Stimulated activated CD8-positive, alpha-beta memory T cell treated with anti-CD3 and anti-CD28 coated beads, Interleukin-15, amount 100 ng/mL, for 48 hours (primary cell): ENCODE results near the gene ITGB7.

Experiments
- DNase-seq, 2 donors: peaks; one replicate each; pipeline ENCODE4 v3.0.0-alpha.2; 2020; ENCODE audit warnings: low read depth in 2 of 2

Gene ITGB7

DNA sequence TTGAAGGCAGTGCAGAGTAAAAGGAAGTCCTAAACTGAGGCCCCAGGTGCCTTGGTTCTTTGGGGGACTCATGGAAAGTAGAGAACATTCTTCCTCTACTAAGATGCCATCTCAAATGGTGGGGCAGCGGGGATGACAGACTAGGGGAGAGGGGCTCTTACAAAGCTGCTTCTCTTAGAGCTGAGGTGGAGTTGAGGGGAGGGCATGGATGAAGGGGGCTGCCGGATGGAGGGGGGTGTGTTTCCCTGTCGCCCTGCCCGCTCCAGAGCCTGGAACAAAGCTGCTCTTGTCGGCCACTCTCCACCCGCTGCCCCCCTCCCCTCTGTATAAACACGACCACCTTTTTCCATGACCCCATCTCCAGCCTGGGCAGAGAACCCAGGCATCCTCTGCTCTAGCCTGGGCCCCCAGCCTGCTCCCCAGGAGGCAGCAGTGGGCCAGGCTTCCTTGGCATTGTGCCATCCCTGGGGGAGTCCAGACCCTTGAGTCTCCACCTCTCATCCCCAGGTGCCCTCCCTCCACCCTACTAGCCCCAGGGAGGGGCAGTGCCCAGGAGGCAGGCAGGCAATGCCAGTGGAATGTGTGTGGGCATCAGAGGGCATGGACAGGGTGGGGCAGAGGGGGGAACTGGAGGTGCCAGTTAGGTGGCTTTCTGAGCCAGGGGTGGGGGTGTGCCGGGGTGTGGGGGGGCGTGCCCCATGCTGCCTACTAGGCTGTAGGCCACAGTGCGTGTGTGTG lies 23.2 kb upstream of the ITGB7 start:
- no peak for DNase-seq

DNA sequence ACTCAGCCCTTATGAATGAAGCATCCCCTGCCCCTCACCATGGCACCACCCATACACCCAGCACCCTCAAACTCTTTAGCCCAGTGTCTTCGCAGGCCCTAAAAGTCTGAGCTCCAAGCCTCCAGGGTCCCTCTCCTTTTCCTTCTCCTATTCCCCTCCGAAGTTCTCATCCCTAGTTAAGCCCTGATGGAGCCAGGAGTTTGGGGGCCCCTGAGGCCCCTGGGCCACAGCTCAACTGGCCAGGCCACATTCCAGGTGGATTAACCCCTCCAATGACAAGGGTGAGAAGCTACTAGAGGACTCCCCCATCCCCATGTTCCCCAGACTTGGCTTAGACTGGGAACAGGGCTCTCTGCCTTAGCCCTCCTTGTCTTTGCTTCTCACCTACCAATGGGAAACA lies 22.4 kb upstream of the ITGB7 start:
- no peak for DNase-seq

DNA sequence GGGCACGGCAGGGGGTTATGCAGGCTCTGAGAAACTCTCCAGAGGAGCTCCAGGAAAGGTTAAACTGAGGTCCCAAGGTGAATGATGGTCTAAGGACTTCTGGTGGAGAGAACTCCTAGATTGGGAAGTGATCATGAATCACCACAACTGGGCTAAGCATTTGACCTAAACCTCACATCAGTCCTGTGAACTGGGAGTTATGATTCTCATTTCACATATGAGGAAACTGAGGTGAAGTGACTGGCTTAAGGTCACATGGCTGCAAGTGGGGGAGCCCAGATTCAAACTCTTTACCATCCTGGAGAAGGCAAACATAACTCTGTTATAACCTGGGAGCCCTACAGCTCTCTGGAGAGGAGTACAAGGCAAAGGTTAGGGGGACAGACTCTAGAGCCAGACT lies 20.8 kb upstream of the ITGB7 start:
- DNase-seq = no peak

DNA sequence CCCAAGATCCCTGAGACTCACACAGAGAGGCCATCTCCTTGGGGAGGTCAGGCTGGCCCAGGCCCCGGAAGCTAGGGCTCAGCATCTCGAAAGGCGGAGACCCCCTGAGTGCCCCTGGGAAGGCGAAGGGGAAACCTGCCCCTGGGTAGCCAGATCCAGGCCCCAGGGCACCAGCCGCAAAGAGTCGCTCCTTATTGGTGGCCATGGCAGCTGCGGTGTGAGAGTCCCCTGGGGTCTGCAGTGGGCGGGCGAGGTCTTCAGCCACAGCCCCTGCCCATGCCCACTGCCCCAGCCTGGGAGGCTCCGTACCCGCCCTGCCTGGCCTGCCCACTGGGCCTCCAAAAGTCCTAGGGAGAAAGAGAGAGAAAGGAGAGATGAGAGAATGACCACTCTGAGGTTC lies 20.3 kb upstream of the ITGB7 start:
- no peak for DNase-seq

DNA sequence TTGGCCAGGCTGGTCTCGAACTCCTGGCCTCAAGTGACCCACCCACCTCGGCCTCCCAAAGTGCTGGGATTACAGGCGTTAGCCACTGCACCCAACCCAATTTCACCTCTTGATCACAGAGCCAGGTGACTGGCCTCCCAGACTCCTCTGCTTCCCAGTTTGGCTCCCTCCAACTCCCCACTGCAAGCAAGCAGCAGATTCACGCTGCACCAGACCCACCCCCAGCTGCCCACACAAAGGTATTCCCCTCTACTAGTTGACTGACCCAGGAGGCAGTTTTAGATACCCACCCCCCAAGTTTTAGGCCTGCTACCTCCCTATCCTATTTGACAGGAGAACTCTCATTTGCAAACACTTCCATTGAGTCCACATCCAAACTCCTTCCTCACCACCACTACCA lies 19.8 kb upstream of the ITGB7 start:
- no peak for DNase-seq

DNA sequence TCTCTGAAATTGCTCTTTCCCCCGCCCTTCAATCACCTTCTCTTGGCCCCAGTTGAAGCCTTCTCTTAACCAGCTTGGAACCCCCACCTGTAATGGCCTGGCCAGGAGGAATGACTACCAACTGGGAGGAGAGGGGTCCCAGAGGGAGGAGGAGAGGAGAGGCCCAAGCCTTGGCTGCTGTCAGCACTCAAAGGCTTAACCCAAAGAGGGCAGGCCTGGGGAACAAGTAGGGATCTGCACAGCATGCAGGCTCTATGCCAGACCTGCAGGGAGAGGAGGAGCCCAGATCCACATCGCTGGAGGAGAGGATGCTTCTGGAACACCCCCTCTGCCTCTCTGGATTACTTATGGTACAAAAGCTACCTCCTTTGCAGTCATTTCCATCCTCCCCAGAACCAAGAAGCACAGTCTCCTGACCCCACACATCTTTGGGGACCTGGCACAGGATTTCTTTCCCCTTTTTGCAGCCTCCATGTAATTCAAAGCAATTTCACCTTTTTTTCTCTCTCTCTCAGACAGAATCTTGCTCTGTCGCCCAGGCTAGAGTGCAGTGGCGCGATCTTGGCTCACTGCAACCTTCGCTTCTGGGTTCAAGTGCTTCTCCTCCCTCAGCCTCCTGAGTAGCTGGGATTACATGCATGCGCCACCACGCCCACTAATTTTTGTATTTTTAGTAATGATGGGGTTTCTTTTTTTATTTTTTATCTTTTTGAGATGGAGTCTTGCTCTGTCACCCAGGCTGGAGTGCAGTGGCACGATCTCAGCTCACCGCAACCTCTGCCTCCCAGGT lies 18.8 kb upstream of the ITGB7 start:
- no peak for DNase-seq

DNA sequence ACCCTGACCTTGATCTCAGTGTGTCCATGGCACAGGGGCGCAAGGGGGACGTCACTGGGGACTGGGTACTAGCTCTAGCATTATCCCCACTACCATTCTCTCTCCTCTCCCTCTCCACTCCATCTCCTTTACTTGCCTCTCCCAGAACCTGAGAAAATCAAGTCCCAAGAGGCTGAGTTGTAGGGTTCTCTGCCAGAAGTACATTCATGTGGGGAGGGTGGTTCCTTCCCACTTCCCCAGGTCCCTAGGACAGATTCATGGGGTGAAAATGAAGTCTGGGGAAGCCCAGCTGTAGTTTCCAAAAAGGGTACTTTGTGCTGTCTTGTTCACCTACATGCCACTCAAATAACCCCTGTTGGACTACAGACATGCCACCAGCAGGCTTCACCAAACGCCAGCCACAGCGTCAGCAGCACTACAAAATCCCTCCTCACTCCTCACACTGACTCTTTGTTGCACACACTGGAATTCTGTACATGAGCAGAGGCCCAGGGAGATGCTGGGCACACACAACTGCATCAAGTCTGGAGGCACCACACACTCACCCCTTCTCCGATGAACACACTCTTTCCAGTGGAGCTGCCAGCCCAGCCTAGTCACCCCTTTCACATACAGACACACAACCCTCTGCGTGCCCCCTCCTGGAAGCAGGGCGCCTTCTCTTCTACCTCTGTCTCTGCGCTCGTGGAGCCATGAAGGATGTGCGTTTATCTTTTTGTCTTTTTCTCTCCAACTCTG lies 18.0 kb upstream of the ITGB7 start:
- no peak for DNase-seq

DNA sequence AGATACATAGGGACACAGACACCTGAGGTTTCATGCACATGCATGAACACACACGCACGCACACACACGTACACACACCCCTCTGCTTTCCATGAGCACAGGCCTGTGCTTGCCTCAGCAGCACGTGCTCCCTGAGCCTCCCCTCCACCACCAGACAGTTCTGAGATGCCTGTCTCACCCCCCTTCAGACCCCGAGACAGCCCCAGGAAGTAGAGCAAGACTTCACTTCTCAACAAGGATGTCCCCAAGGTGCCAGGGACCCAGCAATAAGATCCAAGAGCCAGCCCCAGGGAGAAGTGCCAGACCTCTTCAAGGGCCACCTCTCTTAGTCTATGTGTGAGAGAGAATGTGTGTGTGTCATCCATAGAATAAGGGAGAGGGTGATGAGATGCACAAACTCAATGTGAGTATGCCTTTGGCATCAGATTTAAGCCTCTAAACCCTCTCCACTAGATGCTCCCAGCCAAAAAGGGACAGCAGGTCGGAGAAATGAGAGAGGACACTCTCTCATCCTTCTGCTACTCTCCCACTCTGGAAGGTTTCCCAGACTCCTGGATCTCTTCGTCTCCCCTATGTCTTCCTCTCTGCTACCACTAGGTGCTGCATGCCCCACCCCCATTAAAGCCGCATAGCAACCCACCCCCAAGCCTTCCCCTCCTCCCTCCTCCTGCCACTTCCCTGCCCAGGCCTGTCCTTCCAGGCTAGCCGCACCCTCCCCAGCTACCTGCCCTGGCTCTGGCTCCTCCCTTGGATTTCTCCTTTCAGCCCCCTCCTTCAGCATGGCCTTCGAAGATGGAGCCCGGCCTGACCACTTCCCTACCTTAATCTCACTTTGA lies 17.2 kb upstream of the ITGB7 start:
- DNase-seq = no peak

DNA sequence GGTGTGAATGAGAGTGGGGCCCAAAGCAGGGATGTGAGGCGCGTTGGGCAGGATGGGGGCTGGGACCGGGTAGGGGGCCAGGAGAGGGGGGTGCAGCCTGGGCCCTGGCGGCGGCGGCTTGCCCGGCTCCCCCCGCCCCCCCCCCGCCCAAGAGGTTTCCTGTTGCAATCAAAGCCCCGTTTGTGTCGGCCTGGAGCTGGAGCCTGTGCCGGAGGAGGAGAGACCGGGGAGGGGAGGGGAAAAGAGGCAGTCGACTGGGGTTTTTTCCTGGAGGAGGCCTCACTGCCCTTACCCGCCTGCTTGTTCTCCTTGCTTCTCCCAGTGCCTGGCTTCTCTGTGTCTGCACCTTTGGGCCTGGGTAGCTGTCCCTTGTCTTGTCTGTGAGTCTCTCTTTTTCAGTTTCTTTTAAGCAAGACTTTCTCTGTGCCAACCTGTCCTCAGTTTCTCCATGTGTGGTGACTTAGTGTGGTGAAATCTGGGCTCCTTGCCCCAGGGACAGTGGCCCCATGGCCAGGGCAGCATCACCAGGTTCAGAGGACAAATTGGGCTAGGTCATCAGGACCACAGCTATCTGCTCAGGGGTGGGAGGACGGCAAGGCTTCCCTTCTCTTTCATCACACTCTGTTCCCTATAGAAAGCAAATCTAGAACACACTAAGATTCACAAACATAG lies 16.5 kb upstream of the ITGB7 start:
- DNase-seq = no peak

DNA sequence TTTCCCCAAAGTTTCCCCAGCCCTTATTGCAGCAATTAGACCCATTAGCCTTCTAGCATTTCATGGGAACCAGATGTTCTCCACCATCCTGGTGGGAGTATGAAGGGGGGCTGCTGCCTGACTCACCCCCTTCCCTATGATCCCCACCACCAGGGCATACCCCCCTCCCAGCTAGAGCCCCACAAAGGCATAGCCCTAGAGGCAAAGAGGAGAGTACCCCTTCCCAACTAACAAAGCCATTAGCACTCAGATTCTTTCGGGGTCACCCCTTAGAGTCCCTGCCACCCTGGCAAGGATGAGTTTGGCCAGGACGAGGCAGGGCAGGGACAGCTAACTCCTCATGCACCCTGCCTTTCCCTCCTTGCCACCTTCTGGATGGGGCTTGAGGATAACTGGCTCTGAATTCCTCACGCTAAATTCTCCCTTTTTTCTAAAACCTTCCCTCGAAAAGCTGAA lies 15.8 kb upstream of the ITGB7 start:
- DNase-seq = no peak

DNA sequence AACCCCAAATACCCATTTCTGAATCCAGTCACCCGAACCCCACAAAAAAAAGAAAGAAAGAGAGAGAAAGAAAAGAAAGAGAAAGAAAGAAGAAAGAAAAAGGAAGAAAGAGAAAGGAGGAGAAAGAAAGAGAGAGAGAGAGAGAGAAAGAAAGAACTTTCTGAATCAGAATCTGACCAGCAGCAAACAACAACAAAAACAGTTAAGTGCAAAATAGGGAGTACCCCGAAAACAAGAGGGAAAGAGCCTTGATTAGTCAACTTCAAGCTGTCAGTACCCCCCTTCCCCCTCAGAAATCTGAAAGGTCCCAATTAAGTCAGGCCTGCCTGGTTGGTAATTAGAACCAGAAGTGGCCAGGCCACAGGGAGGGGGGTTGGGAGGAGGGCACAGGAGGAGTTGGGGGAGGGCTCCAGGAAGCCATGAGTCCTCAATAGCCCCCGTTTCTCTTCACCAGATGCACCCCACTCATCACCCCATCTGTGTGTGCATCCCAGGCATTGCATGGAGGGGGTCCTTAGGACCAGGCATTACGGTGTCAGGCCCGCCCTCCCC lies 15.2 kb upstream of the ITGB7 start:
- no peak for DNase-seq

DNA sequence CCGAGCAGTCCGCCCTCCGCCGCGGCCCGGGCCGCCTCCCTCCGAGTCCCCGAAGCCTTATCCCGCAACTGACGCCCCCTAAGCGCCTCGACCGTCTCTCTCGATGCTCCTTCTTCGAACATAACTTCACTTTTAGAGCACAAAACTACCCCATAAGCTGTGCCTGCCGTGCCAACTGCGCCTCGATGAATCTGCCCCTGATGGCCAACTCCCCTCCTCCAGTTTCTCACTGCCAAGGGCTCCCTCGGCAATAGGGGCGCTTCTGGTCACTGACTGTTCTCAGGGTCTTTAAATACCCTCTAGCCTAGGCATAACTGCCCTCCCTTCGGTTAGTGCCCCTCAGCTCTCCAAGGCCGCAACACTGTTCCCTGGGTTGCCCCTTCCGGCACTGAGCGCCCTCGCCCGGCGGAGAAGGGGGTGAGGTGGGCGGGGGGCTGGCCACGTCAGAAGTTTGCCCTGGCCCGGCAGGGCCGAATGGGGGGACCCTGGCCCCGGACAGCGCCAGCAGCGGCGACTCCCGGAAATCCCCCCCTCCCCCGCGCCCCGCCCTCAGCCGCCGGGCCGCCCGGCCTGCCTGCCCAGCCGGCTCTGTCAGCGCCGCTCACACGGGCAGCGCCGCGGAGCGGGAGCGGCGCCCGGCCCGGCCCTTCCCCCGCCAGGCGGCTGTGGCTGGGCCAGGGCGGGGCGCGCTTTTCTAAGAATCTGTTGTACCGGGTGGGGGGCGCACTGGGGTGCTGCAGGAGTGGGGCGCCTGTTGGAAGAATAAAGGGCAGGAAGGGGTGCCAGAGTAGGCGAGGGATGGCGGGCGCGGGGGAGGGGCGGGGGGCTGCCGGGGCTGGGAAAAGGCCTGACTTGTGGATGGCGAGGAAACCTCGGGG lies 14.4 kb upstream of the ITGB7 start:
- DNase-seq = no peak

DNA sequence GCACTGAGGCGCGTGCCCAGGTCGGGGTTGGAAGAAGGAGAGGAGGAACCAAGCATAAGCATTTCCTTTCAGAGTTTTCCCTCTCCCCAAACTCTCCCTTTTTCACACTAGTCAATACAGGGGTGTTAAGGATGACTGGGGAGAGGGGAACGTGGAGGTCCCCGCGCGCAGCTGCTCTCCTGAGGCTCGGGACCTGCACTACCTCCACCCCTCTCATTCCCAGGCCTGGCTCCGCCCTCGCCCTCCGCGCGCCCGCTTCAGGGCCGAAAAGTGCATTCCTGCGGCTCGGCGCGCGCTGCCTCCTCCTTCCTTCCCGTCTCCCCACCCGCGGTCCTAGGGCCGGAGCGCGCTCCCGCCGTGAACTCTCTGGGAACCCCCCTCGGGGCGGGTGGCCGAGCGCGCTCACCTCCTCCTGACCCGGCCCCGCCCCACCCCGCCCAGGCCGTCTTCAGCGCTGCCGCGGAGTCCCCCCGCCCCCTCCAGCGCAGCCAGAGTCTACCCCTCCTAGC lies 13.7 kb upstream of the ITGB7 start:
- DNase-seq = peak; percentile 84 to 87

DNA sequence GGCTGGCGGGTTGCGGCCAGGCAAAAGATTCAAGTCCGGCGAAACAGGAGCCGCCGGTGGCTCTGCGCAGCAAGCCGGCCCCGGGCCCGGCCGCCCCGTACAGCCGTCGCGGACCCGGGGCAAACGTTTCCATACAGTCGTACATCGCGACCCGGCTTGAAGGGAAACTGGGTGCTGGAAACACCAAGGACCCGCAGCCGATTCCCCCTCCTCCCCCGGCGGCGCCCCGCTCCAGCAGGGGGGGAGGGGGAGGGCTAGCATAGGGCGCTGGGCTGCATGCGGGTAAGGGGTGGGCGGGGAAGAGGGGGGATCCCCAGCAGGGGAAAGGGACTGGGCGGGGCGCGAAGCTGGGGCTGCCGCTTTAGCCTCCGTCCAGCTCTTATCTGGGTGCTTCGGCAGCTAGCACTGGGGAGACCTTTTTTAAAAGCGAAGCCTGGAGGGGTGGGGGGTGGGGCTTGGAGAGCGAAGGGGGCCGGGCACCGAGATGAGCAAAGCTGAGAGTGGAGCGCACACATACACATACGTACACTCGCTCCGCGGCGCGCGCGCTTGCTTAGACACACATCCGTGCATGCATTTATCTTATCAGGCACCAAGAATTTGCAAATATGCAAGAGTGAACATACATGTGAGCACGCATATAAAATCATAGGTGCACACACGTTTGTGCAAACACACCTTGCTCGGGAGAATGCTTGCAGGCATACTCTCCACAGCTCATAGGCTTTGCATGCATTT lies 13.1 kb upstream of the ITGB7 start:
- peak; percentile 72 to 77 for DNase-seq

DNA sequence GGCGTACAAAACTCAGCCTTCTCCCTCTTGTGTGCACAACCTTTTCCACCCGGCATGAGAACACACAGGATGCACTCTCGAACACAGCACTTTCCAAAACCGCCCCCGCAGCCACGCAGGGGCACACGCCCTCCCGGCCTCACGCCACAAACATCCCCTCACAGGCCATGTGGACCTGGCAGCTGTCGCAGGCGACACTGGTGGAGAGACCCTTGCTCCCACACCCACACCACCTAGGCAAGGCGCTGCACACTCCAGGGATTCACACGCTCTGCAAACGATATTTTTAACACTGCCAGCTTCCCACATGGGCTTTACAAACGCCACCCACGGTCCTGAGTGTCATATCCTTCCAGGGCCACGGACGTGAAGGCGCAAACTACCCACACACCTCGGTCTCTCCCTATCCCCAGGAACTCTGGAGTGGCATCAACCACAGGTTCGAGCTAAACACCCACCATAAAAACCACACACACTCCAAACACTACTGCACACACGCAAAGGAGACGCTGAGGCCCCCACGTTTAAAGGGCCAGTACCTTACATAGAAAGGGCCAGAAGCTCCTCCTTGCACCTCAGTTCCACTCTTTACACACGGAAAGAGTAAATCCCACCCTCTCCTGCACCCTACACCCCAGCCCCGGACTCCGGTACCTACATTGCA lies 12.4 kb upstream of the ITGB7 start:
- peak; percentile 68 to 79 for DNase-seq

DNA sequence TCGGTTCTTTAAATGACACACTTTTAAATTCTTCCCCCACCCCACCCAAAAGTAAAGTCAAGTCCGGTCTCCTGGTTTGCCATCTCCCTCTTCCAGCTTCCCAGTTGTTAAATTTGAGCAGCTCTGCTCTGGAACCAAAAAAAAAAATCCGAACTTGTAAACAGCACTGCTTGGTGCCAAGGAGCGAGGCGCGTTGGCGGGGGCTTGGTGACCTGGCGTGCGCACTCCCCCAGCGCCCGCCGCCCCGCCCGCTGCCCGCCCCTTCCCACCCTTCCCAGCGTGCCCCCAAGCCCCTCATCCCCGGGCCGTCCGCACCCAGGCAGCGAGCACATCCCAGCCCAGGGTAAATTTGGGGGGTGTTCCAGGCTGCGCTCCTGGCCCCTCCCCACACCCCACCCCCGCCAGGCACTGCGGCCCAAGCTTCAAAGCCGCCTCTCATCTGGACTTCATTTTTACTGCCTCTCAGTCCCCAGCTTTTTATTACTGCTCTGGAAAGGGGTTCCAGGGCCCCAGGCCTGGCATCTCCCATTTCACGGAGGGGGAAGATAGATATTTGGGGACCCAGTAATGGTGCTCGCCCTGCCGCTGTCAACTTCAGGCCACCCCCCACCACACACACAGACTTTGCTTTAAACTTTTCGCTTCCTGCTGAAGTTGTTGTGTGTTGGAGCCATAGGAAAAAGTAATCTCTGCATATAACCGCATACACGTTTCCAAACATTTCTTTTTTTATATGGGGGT lies 11.7 kb upstream of the ITGB7 start:
- DNase-seq = no peak

DNA sequence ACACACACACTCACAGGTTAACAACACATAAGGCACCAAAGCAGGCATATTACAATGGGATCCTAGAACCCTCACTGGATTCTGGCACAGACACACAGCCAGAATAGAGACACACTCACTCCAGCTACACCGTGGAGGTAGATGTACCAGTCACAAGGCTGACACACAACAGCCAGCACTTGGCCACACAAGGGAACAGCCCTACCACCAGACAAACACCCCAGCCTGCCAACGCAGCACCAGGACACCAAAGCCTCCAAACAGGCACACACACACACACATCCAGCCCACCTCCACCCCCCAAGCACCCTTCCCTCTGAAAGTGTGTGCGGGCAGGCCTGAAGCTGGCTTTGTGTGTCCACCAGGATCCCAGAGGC lies 10.9 kb upstream of the ITGB7 start:
- DNase-seq = no peak
